GM19438 (cell line): ENCODE results near the gene MED19.
"Not testable (repeated sequence)": the region's sequence is repeated elsewhere in the genome, so short reads cannot be mapped to it uniquely, and the experiment has no call there.

Experiments
- ATAC-seq: cut with Tn5 transposase; IDR thresholded peaks from one replicate; pipeline ENCODE4 v1.9.1; 2021; ENCODE audit warnings: low read depth; ENCODE audit not compliant: unreplicated experiment

Gene MED19

GRCh38 chr11:57705432-57705831 is 6.6 kb downstream of the MED19 start:
- ATAC-seq: not testable (repeated sequence)

- ATAC-seq: no peak
Measured at GRCh38 chr11:57704932-57705331, 7.1 kb downstream of the MED19 start.

- no peak for ATAC-seq
Measured at GRCh38 chr11:57703341-57703740, 8.7 kb downstream of the MED19 start.

- no peak for ATAC-seq
Measured at GRCh38 chr11:57700425-57700824, 11.6 kb downstream of the MED19 start.

GRCh38 chr11:57699813-57700212 is 12.2 kb downstream of the MED19 start:
- no peak for ATAC-seq

GRCh38 chr11:57698843-57699365 is 13.1 kb downstream of the MED19 start:
- ATAC-seq: no peak

GRCh38 chr11:57690474-57690873 is 21.5 kb downstream of the MED19 start:
- ATAC-seq: not testable (repeated sequence)

- no peak for ATAC-seq
Measured at GRCh38 chr11:57681168-57681567, 30.8 kb downstream of the MED19 start.

GRCh38 chr11:57680552-57680874 is 31.5 kb downstream of the MED19 start:
- ATAC-seq: peak; percentile 21

- ATAC-seq: no peak
Measured at GRCh38 chr11:57679396-57679795, 32.6 kb downstream of the MED19 start.

GRCh38 chr11:57675176-57675941 is 36.7 kb downstream of the MED19 start:
- ATAC-seq: no peak

- no peak for ATAC-seq
Measured at GRCh38 chr11:57674251-57674650, 37.8 kb downstream of the MED19 start.

GRCh38 chr11:57668434-57668782 is 43.6 kb downstream of the MED19 start:
- ATAC-seq: peak; percentile 5

GRCh38 chr11:57667736-57668433 is 44.1 kb downstream of the MED19 start, which contains the start of gene ZDHHC5:
ZDHHC5 (plus strand) TSS chr11:57668114; CDS start chr11:57673091, 4,977 bp downstream.
- peak; percentile 81 for ATAC-seq

GRCh38 chr11:57667117-57667735 is 44.8 kb downstream of the MED19 start:
- peak; percentile 67 for ATAC-seq

GRCh38 chr11:57663975-57664374 is 48.0 kb downstream of the MED19 start:
- ATAC-seq: no peak

GRCh38 chr11:57662893-57663292 is 49.1 kb downstream of the MED19 start:
- ATAC-seq: no peak

- ATAC-seq: no peak
Measured at GRCh38 chr11:57659669-57660068, 52.3 kb downstream of the MED19 start.

GRCh38 chr11:57658023-57658361 is 54.0 kb downstream of the MED19 start:
- ATAC-seq: no peak

GRCh38 chr11:57657194-57658022 is 54.6 kb downstream of the MED19 start, which contains the start of gene CLP1:
CLP1 (plus strand) TSS chr11:57657762; CDS start chr11:57659477, 1,715 bp downstream.
- peak; percentile 99 for ATAC-seq

- no peak for ATAC-seq
Measured at GRCh38 chr11:57656885-57657193, 55.2 kb downstream of the MED19 start.
